ENCODE data around the gene WWOX.

Gene WWOX

GRCh38 chr16:79097166-79097565 is 997.7 kb downstream of the WWOX start:
- TF ChIP-seq OSR1 (CRISPR knock-in tag; IDR thresholded peaks at IDR 0.05) = no peak
- TF ChIP-seq TSHZ2 (CRISPR knock-in tag; IDR thresholded peaks at IDR 0.05) = no peak
- no peak for TF ChIP-seq ISL1 (CRISPR knock-in tag; IDR thresholded peaks at IDR 0.05)
- TF ChIP-seq CSRNP3 (CRISPR knock-in tag; IDR thresholded peaks at IDR 0.05) = no peak
- TF ChIP-seq RARB (CRISPR knock-in tag; IDR thresholded peaks at IDR 0.05) = no peak
- no peak for TF ChIP-seq ESRRG (CRISPR knock-in tag; IDR thresholded peaks at IDR 0.05)
- no peak for TF ChIP-seq PATZ1 (CRISPR knock-in tag; IDR thresholded peaks at IDR 0.05; ENCODE audit: borderline replicate concordance)
- no peak for TF ChIP-seq POU6F1 (CRISPR knock-in tag; IDR thresholded peaks at IDR 0.05; ENCODE audit: borderline replicate concordance, low read depth)
- TF ChIP-seq PPARA (CRISPR knock-in tag; IDR thresholded peaks at IDR 0.05; ENCODE audit: borderline replicate concordance) = no peak
- TF ChIP-seq CREB5 (CRISPR knock-in tag; IDR thresholded peaks at IDR 0.05; ENCODE audit: low read depth) = no peak
- no peak for ATAC-seq

- TF ChIP-seq ZC3H10 (CRISPR knock-in tag; IDR thresholded peaks at IDR 0.05) = no peak
- TF ChIP-seq ZFP30 (CRISPR knock-in tag; IDR thresholded peaks at IDR 0.05) = no peak
- TF ChIP-seq CSRNP3 (CRISPR knock-in tag; IDR thresholded peaks at IDR 0.05) = no peak
- no peak for TF ChIP-seq GLIS3 (CRISPR knock-in tag; IDR thresholded peaks at IDR 0.05)
- TF ChIP-seq TSHZ2 (CRISPR knock-in tag; IDR thresholded peaks at IDR 0.05) = no peak
- no peak for TF ChIP-seq ZFP3 (CRISPR knock-in tag; IDR thresholded peaks at IDR 0.05)
- TF ChIP-seq ZNF565 (CRISPR knock-in tag; conservative IDR thresholded peaks at IDR 0.05; ENCODE audit: low read depth) = no peak
- no peak for TF ChIP-seq PPARA (CRISPR knock-in tag; IDR thresholded peaks at IDR 0.05; ENCODE audit: borderline replicate concordance)
- TF ChIP-seq CREB5 (CRISPR knock-in tag; IDR thresholded peaks at IDR 0.05; ENCODE audit: low read depth) = no peak
- no peak for TF ChIP-seq SNAI2 (CRISPR knock-in tag; IDR thresholded peaks at IDR 0.05)
- no peak for TF ChIP-seq ARNTL (CRISPR knock-in tag; IDR thresholded peaks at IDR 0.05; ENCODE audit: borderline replicate concordance, low read depth)
- no peak for TF ChIP-seq OSR1 (CRISPR knock-in tag; IDR thresholded peaks at IDR 0.05)
- TF ChIP-seq CSDC2 (CRISPR knock-in tag; IDR thresholded peaks at IDR 0.05) = no peak
- no peak for TF ChIP-seq POU6F1 (CRISPR knock-in tag; IDR thresholded peaks at IDR 0.05; ENCODE audit: borderline replicate concordance, low read depth)
- TF ChIP-seq PATZ1 (CRISPR knock-in tag; IDR thresholded peaks at IDR 0.05; ENCODE audit: borderline replicate concordance) = no peak
- no peak for TF ChIP-seq TOX (CRISPR knock-in tag; IDR thresholded peaks at IDR 0.05; ENCODE audit: borderline replicate concordance)
- no peak for TF ChIP-seq ZNF70 (CRISPR knock-in tag; IDR thresholded peaks at IDR 0.05)
- no peak for ATAC-seq
These were observed 998.3 kb downstream of the WWOX start for GRCh38 chr16:79097771-79098170.

All from SK-N-SH treated with all-trans-retinoic acid at 6 μM for 48 hours (cell line).